ENCODE data around the gene ARF5.

Gene ARF5

DNA sequence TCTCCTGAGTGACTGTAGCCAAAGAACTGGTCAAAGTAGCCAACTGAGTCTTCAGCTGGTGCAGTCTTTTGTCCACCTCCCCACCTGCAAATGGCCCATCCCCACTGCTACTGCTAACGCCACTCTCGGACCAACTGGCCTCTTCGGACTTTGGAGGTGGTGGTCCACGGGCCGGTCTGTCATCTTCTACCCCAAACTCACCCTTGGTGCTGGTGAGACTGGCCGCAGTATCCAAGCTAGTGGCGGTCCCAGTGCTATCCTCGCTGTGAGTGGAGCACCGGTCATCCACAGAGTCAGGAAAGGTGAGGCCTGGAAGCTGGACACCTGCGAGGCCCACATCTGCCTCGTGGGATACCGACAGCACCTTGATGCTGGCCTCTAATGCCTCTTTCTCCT is 3.6 kb upstream of the ARF5 start:
- DNase-seq (ENCODE audit: low read depth): no peak
- peak overlapping the region; percentile 87 for H3K4me3 ChIP-seq (ENCODE audit: low read depth, low read length)
- TF ChIP-seq, protein P1, sequence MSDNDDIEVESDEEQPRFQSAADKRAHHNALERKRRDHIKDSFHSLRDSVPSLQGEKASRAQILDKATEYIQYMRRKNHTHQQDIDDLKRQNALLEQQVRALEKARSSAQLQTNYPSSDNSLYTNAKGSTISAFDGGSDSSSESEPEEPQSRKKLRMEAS (IDR thresholded peaks at IDR 0.05; ENCODE audit: low read depth, low read length): no peak
- TF ChIP-seq CTCF (IDR thresholded peaks at IDR 0.05; ENCODE audit: low read depth, low read length): no peak
- no peak for TF ChIP-seq POLR2A (IDR thresholded peaks at IDR 0.05; ENCODE audit: extremely low read depth, insufficient read length)
- no peak for TF ChIP-seq MYC (IDR thresholded peaks at IDR 0.05; ENCODE audit: low read depth, low read length)

DNA sequence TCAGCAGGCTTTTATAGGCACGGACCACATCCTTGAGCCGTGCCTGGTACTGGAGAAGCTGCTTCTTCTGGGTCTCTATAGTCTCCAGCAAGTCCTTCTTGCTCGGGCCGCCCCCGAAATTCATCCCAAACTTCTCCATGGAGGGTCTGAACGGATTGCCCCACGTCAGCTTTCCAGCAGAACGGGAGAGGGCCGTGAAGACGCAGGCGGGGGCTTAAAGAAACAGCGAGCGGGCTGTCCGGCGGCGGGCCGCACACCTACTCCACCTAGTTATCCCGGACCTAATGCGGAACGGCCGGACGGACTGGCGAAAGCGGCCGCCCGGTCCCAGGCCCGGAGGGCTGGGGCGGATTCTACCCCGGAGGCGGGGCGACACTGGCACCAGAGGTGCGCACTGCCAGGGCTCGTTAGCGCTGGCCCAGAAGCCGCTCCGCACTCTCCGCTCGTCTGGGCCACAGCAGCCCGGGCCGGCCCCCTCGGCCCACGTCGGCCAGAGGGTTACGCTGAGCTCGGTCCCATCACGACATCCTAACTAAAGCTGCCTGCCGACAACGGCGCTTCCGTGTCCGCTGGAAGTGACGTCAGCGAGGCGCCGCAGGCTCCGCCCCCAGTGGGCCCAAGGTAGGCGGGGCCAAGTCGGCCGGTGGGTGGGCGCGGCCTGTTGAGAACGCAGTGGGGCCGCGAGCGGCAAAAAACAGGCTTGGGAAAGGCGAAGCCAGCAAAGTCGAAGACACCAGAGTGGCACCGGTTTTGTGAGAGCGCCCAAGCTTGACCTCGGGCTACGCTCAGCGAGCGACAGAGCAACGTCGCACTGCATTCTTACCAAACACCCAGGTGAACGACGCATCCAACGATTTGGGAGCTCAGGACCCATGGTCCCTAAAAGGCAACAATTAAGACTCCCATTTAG is 2.9 kb upstream of the ARF5 start, which contains the start of gene GCC1:
Gene GCC1, minus strand, starts transcription at position 553 of the 910 bp plus-strand sequence. Its CDS starts 414 bp downstream, at position 139.
- peak; percentile 92 for DNase-seq (ENCODE audit: low read depth)
- TF ChIP-seq, protein P1 (IDR thresholded peaks at IDR 0.05; ENCODE audit: low read depth, low read length): peak; percentile 67; the same call in 1 of the 2 replicates
- no peak for TF ChIP-seq CTCF (IDR thresholded peaks at IDR 0.05; ENCODE audit: low read depth, low read length)
- TF ChIP-seq POLR2A (IDR thresholded peaks at IDR 0.05; ENCODE audit: extremely low read depth, insufficient read length): peak; percentile 94
- TF ChIP-seq MYC (IDR thresholded peaks at IDR 0.05; ENCODE audit: low read depth, low read length): 0 out of 2 replicates have a peak, but pooled peaks have one; percentile 29
- peak within 1 kb of the TSS; percentile 87 for H3K4me3 ChIP-seq (ENCODE audit: low read depth, low read length)

DNA sequence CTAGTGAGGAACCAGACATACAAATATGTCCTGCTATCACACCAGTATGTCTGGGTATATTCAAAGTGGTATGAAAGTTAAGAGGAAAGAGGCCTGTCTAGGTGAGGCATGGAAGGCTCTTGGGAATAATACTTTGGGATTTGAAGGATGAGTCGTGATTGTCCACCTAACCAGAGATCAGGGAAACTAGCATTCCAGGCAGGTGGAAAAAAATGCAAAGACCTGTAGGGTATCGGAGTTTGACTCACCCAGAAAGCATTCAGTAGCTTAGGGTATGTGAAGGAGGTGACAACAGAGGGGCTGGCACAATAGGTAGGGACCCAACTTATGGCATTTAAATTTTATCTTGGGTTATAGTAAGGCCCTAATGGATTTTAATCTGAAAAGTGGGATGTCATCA is 1.9 kb upstream of the ARF5 start:
- no peak overlapping the region for H3K4me3 ChIP-seq (ENCODE audit: low read depth, low read length)

DNA sequence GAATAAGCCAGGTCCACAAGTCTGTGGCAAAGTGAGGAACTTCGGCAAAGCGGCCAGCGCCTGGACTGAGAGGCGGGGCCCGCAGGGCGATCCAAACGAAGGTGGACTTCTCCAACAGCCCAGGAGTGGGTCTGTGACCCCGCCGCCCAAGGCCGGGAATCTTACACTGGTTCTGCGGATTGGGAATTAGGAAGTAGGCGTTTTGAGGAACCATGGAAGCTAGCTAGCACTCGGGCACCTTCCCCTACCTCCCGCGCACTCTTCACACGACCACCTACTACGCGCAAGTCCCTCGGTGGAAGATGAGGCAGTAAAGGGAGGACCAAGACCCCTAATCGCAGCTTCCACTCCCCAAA is 570 bp upstream of the ARF5 start:
- TF ChIP-seq POLR2A (IDR thresholded peaks at IDR 0.05; ENCODE audit: extremely low read depth, insufficient read length) (no peak), CTCF (IDR thresholded peaks at IDR 0.05; ENCODE audit: low read depth, low read length) (no peak), MYC (IDR thresholded peaks at IDR 0.05; ENCODE audit: low read depth, low read length) (no peak)
- TF ChIP-seq, protein P1 (IDR thresholded peaks at IDR 0.05; ENCODE audit: low read depth, low read length): no peak
- H3K4me3 ChIP-seq (ENCODE audit: low read depth, low read length): peak overlapping the region; percentile 55
- no peak for DNase-seq (ENCODE audit: low read depth)

More for the DNA sequence above, 1.9 kb upstream of the ARF5 start:
- no peak for TF ChIP-seq POLR2A (IDR thresholded peaks at IDR 0.05; ENCODE audit: extremely low read depth, insufficient read length)
- TF ChIP-seq CTCF (IDR thresholded peaks at IDR 0.05; ENCODE audit: low read depth, low read length): no peak
- TF ChIP-seq MYC (IDR thresholded peaks at IDR 0.05; ENCODE audit: low read depth, low read length): no peak
- TF ChIP-seq, protein P1 (IDR thresholded peaks at IDR 0.05; ENCODE audit: low read depth, low read length): no peak
- no peak for DNase-seq (ENCODE audit: low read depth)

DNA sequence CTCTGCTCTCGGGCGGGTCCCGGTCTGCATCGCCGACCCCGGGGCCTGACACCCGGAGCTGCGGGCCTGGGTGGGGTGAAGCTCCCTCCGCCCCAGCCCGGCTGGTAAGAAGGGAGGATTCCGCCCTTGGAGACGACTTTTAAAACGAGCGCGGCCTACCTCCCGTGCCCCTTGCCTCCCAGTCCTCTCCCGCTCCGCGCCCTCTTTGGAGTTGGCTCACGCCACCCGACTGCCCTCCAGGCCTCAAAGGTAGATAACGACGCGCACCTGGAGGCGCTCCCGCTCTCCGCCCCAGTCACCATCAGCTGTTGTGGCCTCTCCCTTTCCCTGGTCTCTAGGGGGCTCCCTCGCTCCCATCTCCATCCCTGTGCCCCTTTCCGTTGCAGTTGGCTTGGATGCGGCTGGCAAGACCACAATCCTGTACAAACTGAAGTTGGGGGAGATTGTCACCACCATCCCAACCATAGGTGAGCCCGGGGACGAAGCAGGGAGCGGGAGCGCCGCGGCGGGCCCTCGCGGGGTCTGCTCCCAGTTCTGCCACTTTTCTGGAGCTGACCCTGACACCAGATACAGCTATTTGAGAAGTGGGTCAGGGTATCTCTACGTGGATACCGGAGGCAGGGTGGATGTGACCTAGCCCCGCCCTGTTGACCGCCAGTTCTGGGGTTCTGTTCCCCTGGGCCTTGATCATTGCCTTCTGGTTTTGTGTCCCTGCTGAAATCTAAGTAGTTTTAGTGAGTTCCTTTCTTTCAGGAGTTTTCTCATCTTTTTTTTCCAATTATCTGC is 679 bp downstream of the ARF5 start:
- DNase-seq (ENCODE audit: low read depth): peak; percentile 66

More for the DNA sequence above, 679 bp downstream of the ARF5 start:
- peak overlapping the region; percentile 75 for H3K4me3 ChIP-seq (ENCODE audit: low read depth, low read length)
- peak; percentile 57 for TF ChIP-seq CTCF (IDR thresholded peaks at IDR 0.05; ENCODE audit: low read depth, low read length)
- TF ChIP-seq, protein P1 (IDR thresholded peaks at IDR 0.05; ENCODE audit: low read depth, low read length): no peak

All from NB4 (cell line).